HL-60/S4 (cell line): ENCODE measurements around the gene SELENOI.
"Not testable (repeated sequence)": the region's sequence is repeated elsewhere in the genome, so short reads cannot be mapped to it uniquely, and the experiment has no call there.

ENCODE experiments used
- in situ Hi-C: fragments of 300-500 bp; cut with MboI; formaldehyde crosslinking; loops from 2 replicates; pipeline ENCODE4 v1.14.3; 2022; ENCODE audit warnings: low sequenced_read_pairs

SELENOI gene, protein sequence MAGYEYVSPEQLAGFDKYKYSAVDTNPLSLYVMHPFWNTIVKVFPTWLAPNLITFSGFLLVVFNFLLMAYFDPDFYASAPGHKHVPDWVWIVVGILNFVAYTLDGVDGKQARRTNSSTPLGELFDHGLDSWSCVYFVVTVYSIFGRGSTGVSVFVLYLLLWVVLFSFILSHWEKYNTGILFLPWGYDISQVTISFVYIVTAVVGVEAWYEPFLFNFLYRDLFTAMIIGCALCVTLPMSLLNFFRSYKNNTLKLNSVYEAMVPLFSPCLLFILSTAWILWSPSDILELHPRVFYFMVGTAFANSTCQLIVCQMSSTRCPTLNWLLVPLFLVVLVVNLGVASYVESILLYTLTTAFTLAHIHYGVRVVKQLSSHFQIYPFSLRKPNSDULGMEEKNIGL

DNA sequence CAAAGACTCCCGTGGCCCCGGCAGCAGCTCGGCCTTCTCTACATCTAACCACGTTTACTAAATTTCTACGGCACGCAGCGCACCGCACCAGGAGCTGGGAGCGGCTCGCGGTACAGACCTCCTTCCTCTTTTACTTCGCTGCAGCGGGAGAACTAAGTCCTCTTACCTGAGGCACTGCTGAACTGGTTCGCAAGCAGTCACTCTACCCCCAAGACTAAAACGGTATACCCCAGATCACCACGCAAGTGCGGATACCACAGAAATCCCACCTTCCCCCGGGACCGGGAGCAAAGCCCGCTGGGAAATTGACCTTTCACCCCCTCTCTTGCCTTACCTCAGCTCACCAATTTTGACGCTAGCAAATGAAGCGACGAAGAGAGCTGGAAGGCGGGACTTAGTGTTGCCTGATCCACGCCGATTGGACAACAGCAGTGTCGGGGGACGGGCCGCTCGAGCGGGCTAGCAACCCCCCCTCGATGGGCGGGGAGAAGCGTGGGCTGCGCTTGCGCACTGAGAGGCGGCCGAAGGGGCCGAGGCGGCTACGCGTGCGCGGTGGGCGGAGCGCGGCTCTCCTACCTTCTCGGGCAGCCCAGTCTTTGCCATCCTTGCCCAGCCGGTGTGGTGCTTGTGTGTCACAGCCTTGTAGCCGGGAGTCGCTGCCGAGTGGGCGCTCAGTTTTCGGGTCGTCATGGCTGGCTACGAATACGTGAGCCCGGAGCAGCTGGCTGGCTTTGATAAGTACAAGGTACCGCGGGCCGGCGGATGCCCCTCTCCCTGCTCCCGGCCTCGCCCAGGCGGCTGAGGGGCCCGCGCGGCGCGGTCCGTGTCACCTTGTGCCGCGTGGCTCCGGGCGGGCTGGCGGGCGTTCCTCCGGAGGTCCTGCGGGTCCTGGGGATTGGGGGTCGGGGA, at the start of gene SELENOI:
Gene SELENOI, plus strand, starts transcription at position 599 of the 909 bp plus-strand sequence. Its CDS starts 90 bp downstream, at position 689.
- in situ Hi-C loops: no loop called here

DNA sequence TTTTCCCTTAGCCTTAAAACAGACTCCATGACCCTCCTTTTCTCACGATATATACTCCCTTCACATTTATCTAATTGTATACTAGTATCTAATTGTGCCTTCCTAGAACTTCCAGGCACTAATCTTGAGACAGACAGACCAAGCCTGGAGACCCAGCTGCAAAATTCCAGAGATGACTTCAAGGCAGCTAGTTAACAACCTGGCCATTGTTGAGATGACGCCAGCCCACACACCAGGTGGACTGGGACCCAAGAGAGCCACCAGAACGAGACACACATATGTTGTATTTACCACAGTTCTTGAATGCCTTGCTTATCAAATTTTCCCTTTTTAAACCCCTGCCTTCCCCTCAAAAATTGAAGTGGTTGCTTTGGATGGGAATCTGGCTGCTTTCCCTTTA, 48.9 kb upstream of the SELENOI start:
- in situ Hi-C loops: no loop called here

DNA sequence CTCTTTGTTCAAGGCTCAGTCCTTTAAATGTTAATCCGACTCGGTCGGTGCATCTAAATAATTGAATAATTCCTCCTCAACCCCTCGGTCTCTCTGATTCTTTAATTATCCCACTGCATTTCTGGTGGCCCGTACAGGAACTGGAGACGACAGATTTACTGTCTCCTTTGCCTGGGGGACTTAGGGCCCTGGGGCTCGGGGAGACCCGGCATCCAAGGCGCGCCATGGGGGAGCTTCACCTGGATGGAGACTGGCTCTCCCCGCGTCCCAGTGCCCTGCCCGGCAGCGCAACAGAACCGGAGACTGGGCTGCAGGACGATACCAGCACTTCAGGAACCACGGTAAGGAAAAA, 47.7 kb upstream of the SELENOI start:
- in situ Hi-C loops: no loop called here

DNA sequence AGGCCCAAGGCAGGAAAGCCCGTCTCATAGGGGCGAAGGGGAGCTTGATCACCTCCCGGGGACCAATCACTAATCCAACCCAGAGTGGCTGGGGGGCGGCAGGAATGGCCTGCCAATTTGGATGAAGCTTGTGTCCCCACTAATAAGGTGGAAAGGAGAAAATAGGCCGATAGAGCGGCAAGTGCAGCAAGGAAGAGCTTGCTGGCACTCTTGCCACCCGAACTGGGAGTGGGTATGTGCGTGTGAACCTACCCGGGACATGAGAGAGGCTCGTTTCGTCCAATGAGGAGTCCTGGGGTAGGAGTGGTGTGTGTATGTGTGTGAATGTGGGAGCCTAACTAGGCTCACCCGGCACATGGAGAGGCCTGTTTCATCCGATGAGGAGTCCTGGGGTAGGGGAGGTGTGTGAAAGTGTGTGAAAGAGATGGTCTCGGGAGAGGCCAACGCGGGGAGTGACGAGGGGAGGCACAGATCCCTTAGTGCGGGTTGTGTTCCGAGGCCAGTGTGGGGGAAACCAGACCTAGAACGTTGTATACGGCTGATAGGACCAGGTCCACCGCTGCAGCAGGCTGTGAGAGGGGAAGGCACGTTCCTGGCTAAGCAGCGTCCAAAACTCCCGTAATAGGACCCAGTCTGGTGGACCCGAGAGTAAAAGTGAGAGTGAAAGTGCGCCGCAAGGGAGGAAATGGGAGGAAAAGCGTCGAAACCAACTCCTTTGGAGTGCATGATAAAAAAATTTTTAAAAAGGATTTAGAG, 47.1 kb upstream of the SELENOI start:
- in situ Hi-C loops: no loop called here

DNA sequence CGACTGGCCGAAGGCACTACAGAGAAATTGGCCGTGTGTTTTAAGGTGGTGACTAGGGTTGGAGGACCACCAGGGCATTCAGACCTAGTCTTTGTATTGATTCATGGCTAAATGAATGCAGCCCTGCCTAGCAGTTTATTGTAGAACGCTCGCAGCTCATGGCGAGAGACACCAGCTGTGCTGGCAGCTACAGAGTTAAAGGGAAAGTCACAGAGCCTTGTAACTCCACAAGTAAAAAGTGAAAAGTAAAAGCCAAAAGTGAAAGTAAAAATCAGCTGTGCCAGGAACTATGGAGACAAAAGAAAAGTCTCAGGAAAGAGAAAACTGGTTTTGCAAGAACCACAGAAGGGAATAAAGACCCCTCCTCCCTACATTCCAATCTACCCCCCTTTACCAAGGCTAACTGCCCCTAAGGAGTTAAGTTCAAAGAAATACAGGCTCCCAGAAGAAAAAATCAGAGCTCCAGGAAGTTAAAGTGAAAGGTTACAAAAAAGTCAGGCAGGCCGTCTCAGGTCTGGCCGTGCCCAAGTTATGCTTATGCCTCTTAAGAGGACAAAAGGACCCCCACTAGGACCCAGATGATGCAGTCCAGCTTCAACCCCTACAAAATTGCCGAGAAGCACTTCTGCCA, 46.4 kb upstream of the SELENOI start:
- in situ Hi-C loops: no loop called here

DNA sequence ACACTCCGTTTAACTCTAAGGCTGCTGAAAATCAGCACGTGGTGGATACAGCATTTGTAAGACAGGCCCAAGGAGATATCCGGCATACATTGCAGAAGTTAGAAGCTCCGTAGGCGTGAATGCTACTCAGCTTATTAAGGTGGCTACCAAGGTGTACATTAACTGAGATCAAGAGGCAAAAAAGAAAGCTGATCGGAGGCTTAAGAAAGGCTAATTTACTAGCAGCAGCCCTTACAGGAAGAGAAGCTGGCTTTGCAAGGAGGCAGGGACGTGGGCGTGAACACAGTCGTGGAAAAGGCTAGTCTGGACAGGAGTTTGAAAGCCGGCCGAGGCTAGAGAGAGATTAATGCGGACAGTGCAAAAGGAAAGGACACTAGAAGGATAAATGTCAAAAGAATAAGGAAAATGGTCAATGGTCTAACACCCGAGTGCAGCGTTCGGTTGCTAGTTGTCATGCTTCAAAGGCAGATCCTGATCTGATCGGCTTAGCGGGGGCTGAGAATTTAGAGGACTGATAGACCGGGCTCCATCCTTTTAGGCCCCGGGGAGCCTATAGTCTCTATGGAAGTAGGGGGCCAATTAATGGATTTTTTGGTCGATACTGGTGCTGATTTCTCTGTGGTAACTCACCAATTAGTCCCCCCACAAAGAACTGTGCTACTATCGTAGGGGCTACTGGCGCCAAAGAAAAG, 45.6 kb upstream of the SELENOI start:
- in situ Hi-C loops: no loop called here

DNA sequence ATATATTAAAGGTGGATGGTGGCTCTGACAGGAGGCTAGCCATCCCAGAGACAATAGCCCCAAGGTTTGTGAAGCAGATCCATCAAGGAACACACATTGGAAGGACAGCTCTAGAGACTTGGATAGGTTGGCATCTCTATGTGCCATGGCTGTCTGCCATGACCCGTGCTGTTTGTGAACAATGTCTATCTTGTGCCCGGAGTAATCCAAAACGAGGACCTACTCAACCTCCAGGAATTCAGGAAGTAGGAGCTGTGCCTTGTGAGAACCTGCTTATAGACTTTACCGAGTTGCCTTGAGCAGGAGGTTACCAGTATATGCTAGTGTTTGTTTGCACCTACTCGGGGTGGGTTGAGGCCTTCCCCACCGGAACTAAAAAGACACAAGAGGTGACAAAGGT, 43.1 kb upstream of the SELENOI start:
- in situ Hi-C loops: no loop called here

DNA sequence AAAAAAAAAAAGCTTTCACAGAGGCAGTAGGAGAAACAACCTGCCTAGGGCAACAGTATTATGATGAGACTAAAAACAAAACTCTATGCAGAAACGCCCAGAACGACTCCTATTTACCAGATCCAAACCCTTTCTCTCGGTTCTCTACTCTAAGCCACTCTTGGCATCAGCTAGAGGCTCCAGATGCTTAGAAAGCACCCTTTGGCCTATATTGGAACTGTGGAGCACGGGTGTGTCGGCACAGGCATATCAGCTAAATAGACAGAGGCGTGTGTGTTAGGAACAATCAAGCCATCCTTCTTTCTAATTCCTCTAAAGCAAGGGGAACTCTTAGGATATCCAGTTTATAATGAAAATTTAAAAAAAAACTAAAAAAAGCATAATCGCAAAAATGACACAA, 40.8 kb upstream of the SELENOI start:
- in situ Hi-C loops: not testable (repeated sequence)

DNA sequence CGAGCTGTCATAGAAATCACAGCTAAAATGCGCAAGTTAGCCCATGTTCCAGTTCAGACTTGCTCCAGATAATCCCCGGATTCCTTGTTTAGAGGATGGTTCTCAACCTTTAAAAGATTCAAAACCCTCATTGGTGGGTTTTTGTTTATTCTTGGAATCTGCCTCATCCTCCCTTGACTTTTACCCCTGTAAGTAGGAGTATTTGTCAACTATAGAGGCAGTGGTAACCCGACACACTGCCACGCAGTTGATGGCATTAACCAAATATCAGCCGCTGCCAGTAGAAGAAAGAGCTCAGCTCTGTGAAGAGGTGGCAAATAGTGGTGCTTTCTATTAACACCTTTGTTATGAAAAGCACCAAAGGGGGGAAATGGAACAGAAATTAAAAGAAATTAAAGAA, 40.4 kb upstream of the SELENOI start:
- in situ Hi-C loops: no loop called here

DNA sequence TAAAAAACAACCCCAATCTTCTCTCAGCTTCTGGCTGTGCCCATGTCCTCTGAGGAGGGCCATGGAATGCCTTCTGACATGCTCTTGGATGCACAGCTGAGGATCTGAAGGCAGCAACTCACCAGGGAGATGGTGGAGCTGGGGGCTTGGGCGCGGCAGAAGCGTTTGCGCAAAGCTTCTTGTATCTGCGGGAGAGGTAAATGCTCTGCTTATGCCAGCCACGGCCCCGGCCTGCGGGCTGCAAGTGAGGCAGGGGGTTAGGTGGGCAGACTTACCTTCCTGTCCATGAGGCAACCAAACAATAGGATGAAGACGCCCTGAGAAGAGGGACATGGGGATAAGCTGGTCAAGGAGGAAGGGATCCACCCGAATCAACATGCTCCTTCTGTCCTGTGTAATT, 36.0 kb upstream of the SELENOI start:
- in situ Hi-C loops: no loop called here

DNA sequence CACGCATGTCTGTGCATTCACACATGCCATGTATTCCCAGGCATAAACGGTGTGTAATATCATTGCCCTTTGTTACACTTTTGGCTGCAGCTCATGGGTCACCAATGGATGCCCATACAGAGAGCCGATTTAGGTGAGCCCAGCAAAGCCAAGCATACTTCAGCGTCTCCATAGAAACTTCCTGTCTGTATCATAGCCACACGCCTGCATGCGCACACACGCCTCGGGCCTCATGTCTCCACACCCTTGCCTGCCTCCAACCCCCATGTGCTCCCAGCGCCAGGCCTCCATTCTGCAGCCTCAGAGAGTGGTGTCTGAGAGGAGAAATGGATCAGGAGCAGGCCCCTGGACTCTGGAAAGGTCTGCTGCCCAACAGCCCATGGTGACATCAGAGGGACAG, 33.5 kb upstream of the SELENOI start:
- in situ Hi-C loops: no loop called here

DNA sequence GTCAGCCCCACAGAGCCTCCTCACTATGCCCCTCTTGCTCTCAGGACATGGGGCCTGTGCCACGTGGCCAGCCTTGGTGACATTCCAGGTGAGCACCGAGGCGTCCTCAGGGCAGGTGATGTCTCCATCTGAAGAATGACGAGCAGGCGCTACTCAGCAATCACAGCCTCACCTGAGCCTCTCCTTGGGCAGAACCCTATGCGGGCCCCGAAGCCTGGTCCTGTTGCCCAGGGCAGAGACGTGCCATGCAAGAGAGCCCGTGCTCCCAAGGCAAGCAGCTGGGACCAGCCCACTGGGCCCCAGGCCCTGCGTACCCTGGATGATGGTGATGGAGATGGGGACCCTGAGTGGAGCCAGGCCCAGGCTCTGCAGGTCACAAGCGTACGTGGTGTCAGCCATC, 32.5 kb upstream of the SELENOI start:
- in situ Hi-C loops: no loop called here

DNA sequence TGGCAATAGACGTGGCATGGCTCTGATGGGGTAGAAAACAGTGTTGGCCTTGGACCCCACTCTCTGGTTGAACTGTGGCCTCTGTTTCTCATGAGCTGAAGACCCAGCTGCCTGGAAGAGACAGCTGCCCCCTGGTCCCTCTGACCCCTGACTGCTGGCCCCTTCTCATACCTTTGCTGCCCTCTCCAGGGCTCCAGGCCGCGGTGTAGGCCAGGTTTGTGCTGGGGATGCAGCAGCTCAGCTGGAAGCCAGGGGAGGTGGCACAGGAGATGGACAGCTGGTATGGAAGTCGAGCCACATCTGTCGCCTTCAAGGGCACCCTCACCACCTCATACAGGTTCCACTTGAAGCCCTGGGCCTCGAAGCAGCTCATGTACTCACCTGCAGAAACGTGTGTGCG, 31.7 kb upstream of the SELENOI start:
- in situ Hi-C loops: no loop called here

DNA sequence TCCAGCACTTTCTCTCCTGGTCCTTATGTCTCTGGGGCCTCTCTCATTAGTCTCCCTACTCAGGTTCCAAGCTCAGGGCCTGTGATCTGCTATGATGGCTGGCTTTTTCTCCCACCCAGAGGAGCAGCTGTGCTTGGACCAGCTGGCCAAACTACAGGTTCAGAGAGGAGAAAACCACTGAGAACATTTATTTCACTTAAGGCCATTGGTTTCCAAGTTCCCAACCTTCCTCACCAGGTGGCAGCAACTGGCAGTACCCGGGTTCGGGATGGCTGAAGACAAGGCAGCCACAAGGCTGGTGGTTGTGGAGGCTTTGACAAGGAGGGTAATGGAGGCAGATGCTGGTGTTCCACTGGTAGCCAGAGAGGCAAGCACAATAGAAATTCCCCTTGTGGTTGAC, 29.9 kb upstream of the SELENOI start:
- in situ Hi-C loops: no loop called here

DNA sequence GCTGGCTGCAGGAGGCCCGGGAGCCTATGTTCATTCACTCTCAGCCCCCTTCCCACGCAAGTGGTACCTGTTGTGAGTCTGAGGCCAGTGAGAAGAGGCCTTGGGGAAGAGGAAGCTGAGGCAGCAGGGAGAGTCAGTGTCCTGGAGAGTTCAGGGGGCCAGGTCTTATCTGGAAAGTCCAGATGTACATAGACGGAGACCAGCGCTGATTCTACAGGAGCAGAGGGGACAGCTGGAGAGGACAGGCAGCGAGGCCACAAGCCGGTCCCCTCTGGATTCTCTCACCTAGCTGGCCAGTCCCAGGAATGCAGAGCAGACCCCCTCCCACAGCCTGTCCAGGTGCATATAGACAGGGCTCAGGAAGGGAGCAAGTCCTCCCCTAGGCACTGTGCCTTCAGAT, 29.1 kb upstream of the SELENOI start:
- in situ Hi-C loops: no loop called here

DNA sequence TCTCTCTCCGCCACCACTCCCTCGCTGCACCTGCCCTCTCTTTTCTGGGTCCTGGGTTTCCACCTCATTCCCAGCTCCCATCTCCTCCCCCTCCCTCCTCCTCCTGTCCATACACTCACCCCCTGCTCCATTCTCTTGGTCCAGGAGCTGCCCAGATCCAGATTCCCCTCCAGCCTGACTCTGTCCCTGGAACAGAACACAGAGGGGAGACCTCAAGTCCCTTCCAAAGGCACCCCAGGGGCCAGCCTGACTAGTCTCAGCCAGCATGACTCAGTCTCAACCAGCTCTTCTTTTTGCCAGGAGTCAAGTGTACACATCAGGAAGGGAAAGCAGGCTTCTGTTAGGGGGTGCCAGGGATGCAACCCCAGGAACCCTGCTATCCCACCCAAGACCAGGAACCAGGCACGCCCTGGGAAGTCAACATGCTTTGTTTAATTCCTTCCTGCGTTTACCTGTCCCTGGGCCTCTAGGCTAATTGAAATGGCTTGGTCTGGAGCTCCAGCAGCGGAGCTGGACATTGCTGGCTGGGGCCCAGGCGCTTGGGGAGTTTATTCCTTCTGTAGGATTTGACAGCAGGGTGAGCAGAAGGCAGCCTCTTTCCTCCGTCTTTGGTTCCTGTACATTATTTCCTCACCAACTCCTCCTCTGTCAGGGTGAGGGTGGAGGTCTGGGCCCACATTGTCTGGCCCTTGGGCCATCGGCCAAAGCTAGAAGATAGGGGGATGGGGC, 28.4 kb upstream of the SELENOI start:
- in situ Hi-C loops: no loop called here

DNA sequence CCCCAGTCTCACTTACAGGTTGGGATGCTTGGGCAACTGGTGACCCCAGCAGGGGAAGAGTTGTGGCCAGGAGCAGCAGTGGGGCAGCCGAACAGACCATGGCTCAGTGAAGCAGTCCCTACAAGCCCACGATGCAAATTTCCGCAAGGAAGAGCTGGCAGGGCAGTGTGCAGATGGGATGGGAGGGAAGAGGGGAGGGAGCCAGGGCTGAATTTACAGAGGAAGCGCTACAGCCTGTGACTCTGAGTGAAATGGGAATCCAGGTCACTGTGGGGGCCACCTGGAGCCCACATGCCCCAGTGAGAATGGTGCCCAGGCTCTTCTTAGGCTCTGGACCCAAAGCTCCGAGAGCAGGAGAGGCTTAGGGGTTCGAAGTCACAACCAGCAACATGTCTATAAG, 27.0 kb upstream of the SELENOI start:
- in situ Hi-C loops: no loop called here

DNA sequence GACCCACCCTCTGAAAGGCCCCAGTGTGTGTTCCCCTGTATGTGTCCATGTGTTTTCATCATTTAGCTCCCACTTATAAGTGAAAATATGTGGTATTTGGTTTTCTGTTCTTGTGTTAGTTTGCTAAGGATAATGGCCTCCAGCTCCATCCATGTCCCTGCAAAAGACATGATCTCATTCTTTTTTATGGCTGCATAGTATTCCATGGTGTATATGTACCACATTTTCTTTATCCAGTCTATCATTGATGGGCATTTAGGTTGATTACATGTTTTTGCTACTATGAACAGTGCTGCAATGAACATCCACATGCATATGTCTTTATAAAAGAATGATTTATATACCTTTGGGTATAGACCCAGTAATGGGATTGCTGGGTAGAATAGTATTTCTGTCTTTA, 21.5 kb upstream of the SELENOI start:
- in situ Hi-C loops: not testable (repeated sequence)

DNA sequence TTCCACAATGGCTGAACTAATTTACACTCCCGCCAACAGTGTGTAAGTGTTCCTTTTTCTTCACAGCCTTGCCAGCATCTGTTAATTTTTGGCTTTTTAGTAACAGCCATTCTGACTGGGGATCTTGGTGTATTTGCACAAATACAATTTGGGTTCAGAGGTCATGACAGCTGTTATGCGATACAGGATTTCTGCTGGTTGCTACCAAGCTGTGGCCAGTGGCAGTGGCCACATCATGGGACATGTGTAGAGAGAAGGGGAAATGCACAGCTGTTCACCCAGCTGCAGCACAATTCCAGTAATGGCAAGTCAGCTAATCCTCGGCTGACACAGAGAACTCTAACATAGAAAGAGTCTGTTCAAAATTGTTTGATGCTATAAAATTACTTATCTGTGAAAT, 21.0 kb upstream of the SELENOI start:
- in situ Hi-C loops: no loop called here

DNA sequence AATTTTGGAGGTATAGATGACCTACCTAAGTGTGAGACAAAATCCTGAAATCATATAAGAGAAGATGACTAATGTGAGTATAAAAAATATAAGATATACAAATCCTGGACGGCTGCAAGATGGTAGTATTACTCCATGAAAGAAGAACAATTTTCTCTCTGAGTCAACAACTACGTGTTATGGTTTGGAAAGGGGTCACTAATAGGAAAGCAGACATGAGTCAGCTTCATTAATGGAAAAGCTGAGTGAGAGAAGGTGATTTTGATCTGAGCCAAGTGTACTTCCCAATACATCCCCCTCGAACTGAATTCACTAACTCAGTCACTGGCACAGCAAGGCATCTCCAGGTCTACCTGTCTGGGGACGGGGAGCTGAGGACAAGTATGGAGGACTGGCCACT, 20.1 kb upstream of the SELENOI start:
- in situ Hi-C loops: no loop called here
